Upper lobe of left lung (tissue), 6 donors: ENCODE measurements around the gene MMP20. TPM values are rescaled to one million over a fixed set of nuclear protein-coding genes. Genes with fewer than 3 reads are reported as not detected.

ENCODE experiments used
- ATAC-seq, 2 donors: fragments of 200-7000 bp; cut with Tn5 transposase; one replicate each; pipeline ENCODE4 v1.9.1; 2022; ENCODE audit warnings: mild to moderate bottlenecking in 2 of 2, moderate library complexity in 2 of 2; ENCODE audit not compliant: low FRiP score in 2 of 2
- DNase-seq, 2 donors: peaks; one replicate each; pipeline ENCODE4 v3.0.0-alpha.2; 2019 to 2020
- H3K27ac ChIP-seq, 4 donors: fragments of 200-600 bp; sonication (generic); one replicate each; pipeline ENCODE4 v1.5.1; 2016 to 2019
- H3K27me3 ChIP-seq, 4 donors: fragments of 200-600 bp; sonication (generic); one replicate each; pipeline ENCODE4 v1.5.1; 2017 to 2019
- H3K36me3 ChIP-seq, 4 donors: fragments of 200-600 bp; sonication (generic); one replicate each; pipeline ENCODE4 v1.5.1; 2016 to 2019
- H3K4me1 ChIP-seq, 4 donors: fragments of 200-600 bp; sonication (generic); one replicate each; pipeline ENCODE4 v1.5.1; 2018 to 2019
- H3K4me3 ChIP-seq, 4 donors: fragments of 200-600 bp; sonication (generic); one replicate each; pipeline ENCODE4 v1.5.1; 2017 to 2019; ENCODE audit warnings: mild to moderate bottlenecking in 2 of 4, moderate library complexity in 1 of 4
- H3K9me3 ChIP-seq, 4 donors: fragments of 200-600 bp; sonication (generic); one replicate each; pipeline ENCODE4 v1.5.1; 2018 to 2019
- CTCF ChIP-seq, 6 experiments: fragments of 450-650 bp in 4 of 6; fragments of 200-600 bp in 2 of 6; sonication (generic) in 2 of 6; IDR thresholded peaks; one replicate each; pipeline ENCODE4 v1.5.1; 2016 to 2019; ENCODE audit warnings: antibody characterized with exemption in 6 of 6
- EP300 ChIP-seq, 4 donors: sonication (generic); formaldehyde crosslinking; IDR thresholded peaks; one replicate each; pipeline ENCODE4 v1.5.1; 2017; ENCODE audit warnings: antibody characterized with exemption in 4 of 4, control low read depth in 2 of 4
- POLR2A ChIP-seq, 4 donors: fragments of 450-650 bp; IDR thresholded peaks; one replicate each; pipeline ENCODE4 v1.5.1; 2016 to 2017; ENCODE audit warnings: antibody characterized with exemption in 4 of 4, mild to moderate bottlenecking in 2 of 4
- POLR2AphosphoS5 ChIP-seq, 2 donors: sonication (generic); formaldehyde crosslinking; IDR thresholded peaks; one replicate each; pipeline ENCODE4 v1.5.1; 2017; ENCODE audit warnings: antibody characterized with exemption in 2 of 2
- WGBS, 2 donors: methylation state at CpG; one replicate each; pipeline ENCODE4 v1.1.5; 2017 to 2018; 5-methylcytosine and 5-hydroxymethylcytosine counted together
- total RNA-seq, 6 donors: library from RNA; depleted of rRNA in 4 of 6; stranded (reverse); fragments of >200 nt in 4 of 6; gene quantifications; one replicate each; pipeline versions ENCODE4 v1.1.0 to v1.2.1, GENCODE V29; 2016 to 2021
- donor health status: DM: no; HTN: no; CAD: no; lungs with moderate emphysema.
- donor health status: DM: no; HTN: yes; CAD: no; lungs with severe emphysema.

The MMP20 gene
- total RNA-seq, 6 donors from 2014 or later = not detected

GRCh38 chr11:102662607-102663006 is 37.5 kb upstream of the MMP20 start:
- peaks cover 0 to 3% (median 0%) of the 10 kb centered on the region in 4 donors for H3K4me1 ChIP-seq
- no peak overlapping the region for H3K4me3 ChIP-seq
- H3K9me3 ChIP-seq = no peaks in the 10 kb centered on the region
- TF ChIP-seq EP300 (IDR thresholded peaks at IDR 0.05) (no peak), POLR2AphosphoS5 (IDR thresholded peaks at IDR 0.05) (no peak), CTCF (IDR thresholded peaks at IDR 0.05) (no peak), POLR2A (IDR thresholded peaks at IDR 0.05) (no peak)
- H3K27me3 ChIP-seq = no peaks in the 10 kb centered on the region
- H3K27ac ChIP-seq = no peak overlapping the region
- no peak for DNase-seq
- no peak for ATAC-seq
- H3K36me3 ChIP-seq = no peaks in the 10 kb centered on the region

- WGBS, 2 donors = 83 to 88% methylated on average over 4 of the region's 4 CpGs
- Histone ChIP-seq H3K9me3 (no peaks in the 10 kb centered on the region), H3K36me3 (no peaks in the 10 kb centered on the region), H3K4me1 (no peaks in the 10 kb centered on the region), H3K4me3 (no peak overlapping the region), H3K27me3 (no peaks in the 10 kb centered on the region), H3K27ac (no peak overlapping the region)
- TF ChIP-seq POLR2A (IDR thresholded peaks at IDR 0.05) (no peak), EP300 (IDR thresholded peaks at IDR 0.05) (no peak), CTCF (IDR thresholded peaks at IDR 0.05) (no peak), POLR2AphosphoS5 (IDR thresholded peaks at IDR 0.05) (no peak)
- DNase-seq (no peak), ATAC-seq (no peak)
Measured at GRCh38 chr11:102661040-102661439, 35.9 kb upstream of the MMP20 start.

- Histone ChIP-seq H3K36me3 (no peaks in the 10 kb centered on the region), H3K27ac (no peak overlapping the region), H3K27me3 (no peaks in the 10 kb centered on the region), H3K4me3 (no peak overlapping the region), H3K4me1 (no peaks in the 10 kb centered on the region), H3K9me3 (no peaks in the 10 kb centered on the region)
- no peak for TF ChIP-seq CTCF (IDR thresholded peaks at IDR 0.05)
- no peak for TF ChIP-seq POLR2AphosphoS5 (IDR thresholded peaks at IDR 0.05)
- TF ChIP-seq EP300 (IDR thresholded peaks at IDR 0.05) = no peak
- no peak for TF ChIP-seq POLR2A (IDR thresholded peaks at IDR 0.05)
- WGBS, 2 donors = 76 to 81% methylated on average over 1 of the region's 1 CpG
- DNase-seq = no peak
- ATAC-seq = no peak
Measured at GRCh38 chr11:102656528-102656927, 31.4 kb upstream of the MMP20 start.

GRCh38 chr11:102655547-102655946 is 30.4 kb upstream of the MMP20 start:
- DNase-seq (no peak), ATAC-seq (no peak)
- Histone ChIP-seq H3K36me3 (no peaks in the 10 kb centered on the region), H3K27ac (no peak overlapping the region), H3K4me3 (no peak overlapping the region), H3K27me3 (no peaks in the 10 kb centered on the region), H3K4me1 (no peaks in the 10 kb centered on the region), H3K9me3 (no peaks in the 10 kb centered on the region)
- 67 to 70% methylated on average over 2 of the region's 2 CpGs for WGBS, 2 donors
- TF ChIP-seq POLR2AphosphoS5 (IDR thresholded peaks at IDR 0.05) (no peak), POLR2A (IDR thresholded peaks at IDR 0.05) (no peak), CTCF (IDR thresholded peaks at IDR 0.05) (no peak), EP300 (IDR thresholded peaks at IDR 0.05) (no peak)

- no peaks in the 10 kb centered on the region for H3K36me3 ChIP-seq
- no peaks in the 10 kb centered on the region for H3K9me3 ChIP-seq
- H3K4me1 ChIP-seq = no peaks in the 10 kb centered on the region
- TF ChIP-seq POLR2A (IDR thresholded peaks at IDR 0.05) (no peak), POLR2AphosphoS5 (IDR thresholded peaks at IDR 0.05) (no peak), CTCF (IDR thresholded peaks at IDR 0.05) (no peak), EP300 (IDR thresholded peaks at IDR 0.05) (no peak)
- no peak overlapping the region for H3K4me3 ChIP-seq
- ATAC-seq (no peak), DNase-seq (no peak)
- H3K27ac ChIP-seq = no peak overlapping the region
- WGBS, 2 donors = 87 to 89% methylated on average over 1 of the region's 1 CpG
- no peaks in the 10 kb centered on the region for H3K27me3 ChIP-seq
Measured at GRCh38 chr11:102654761-102655160, 29.6 kb upstream of the MMP20 start.
